Measurements from ENCODE around the gene GUCD1.
"Not testable (repeated sequence)": the region's sequence is repeated elsewhere in the genome, so short reads cannot be mapped to it uniquely, and the experiment has no call there.

GUCD1 gene

GRCh38 chr22:24563246-24563645 lies 8.3 kb upstream of the GUCD1 start:
- DNase-seq: no peak

- no peak for DNase-seq
Measured at GRCh38 chr22:24559471-24559870, 4.5 kb upstream of the GUCD1 start.

GRCh38 chr22:24555165-24556039 lies 464 bp upstream of the GUCD1 start, which contains the start of gene SNRPD3:
Gene SNRPD3, plus strand, starts transcription at chr22:24555999. Its CDS starts 1,676 bp downstream, at chr22:24557675.
- peak; percentile 97 to 99 for DNase-seq

GRCh38 chr22:24553597-24554312 lies 1.2 kb downstream of the GUCD1 start:
- DNase-seq: peak in 1 of 2 experiments; percentile 12

GRCh38 chr22:24552503-24553286 lies 2.2 kb downstream of the GUCD1 start:
- DNase-seq: not testable (repeated sequence)

- DNase-seq: no peak
Measured at GRCh38 chr22:24550902-24551435, 4.0 kb downstream of the GUCD1 start.

- DNase-seq: no peak
Measured at GRCh38 chr22:24550028-24550901, 4.7 kb downstream of the GUCD1 start.

- no peak for DNase-seq
Measured at GRCh38 chr22:24548812-24549211, 6.1 kb downstream of the GUCD1 start.

GRCh38 chr22:24543679-24544243 lies 11.2 kb downstream of the GUCD1 start:
- no peak for DNase-seq

GRCh38 chr22:24543185-24543601 lies 11.7 kb downstream of the GUCD1 start:
- no peak for DNase-seq

- peak in 1 of 2 experiments; percentile 36 for DNase-seq
Measured at GRCh38 chr22:24542641-24543040, 12.3 kb downstream of the GUCD1 start.

- DNase-seq: no peak
Measured at GRCh38 chr22:24541681-24542515, 13.0 kb downstream of the GUCD1 start.

GRCh38 chr22:24540470-24540869 lies 14.5 kb downstream of the GUCD1 start:
- DNase-seq: no peak

- DNase-seq: no peak
Measured at GRCh38 chr22:24536089-24536488, 18.8 kb downstream of the GUCD1 start.

GRCh38 chr22:24535348-24535747 lies 19.6 kb downstream of the GUCD1 start:
- no peak for DNase-seq

- no peak for DNase-seq
Measured at GRCh38 chr22:24532075-24532474, 22.9 kb downstream of the GUCD1 start.

GRCh38 chr22:24530968-24531367 lies 24.0 kb downstream of the GUCD1 start:
- not testable (repeated sequence) for DNase-seq

GRCh38 chr22:24529898-24530297 lies 25.0 kb downstream of the GUCD1 start:
- no peak for DNase-seq

- DNase-seq: no peak
Measured at GRCh38 chr22:24526191-24526590, 28.7 kb downstream of the GUCD1 start.

- DNase-seq: peak; percentile 61 to 76
Measured at GRCh38 chr22:24525416-24526037, 29.4 kb downstream of the GUCD1 start.
